T-helper 17 cell (primary cell): ENCODE results near the gene LIMK1. TPM values are rescaled to one million over a fixed set of nuclear protein-coding genes. Genes with fewer than 3 reads are reported as not detected.

Experiments used
- ATAC-seq: fragments of 150-1000 bp; cut with Tn5 transposase; 2 replicates; pipeline ENCODE4 v1.10.0; 2021; ENCODE audit warnings: mild to moderate bottlenecking, moderate library complexity
- DNase-seq, 3 donors: peaks; one replicate each; pipeline versions ENCODE4 v3.0.0 to v3.0.0-alpha.2; 2020 to 2021
- H3K9me3 ChIP-seq: one replicate; pipeline ENCODE4 v1.7.0; 2013; ENCODE audit warnings: low read length, mild to moderate bottlenecking; ENCODE audit not compliant: control insufficient read depth, poor library complexity, severe bottlenecking
- H3K27ac Mint-ChIP-seq: one replicate; pipeline ENCODE4 v1.8.0; 2022; ENCODE audit warnings: mild to moderate bottlenecking, moderate library complexity, mixed read lengths
- H3K27me3 Mint-ChIP-seq: one replicate; pipeline ENCODE4 v1.8.0; 2022; ENCODE audit warnings: mixed read lengths
- H3K36me3 Mint-ChIP-seq: one replicate; pipeline ENCODE4 v1.8.0; 2022; ENCODE audit warnings: low read depth, mixed read lengths
- H3K4me1 Mint-ChIP-seq: one replicate; pipeline ENCODE4 v1.8.0; 2022; ENCODE audit warnings: mild to moderate bottlenecking, mixed read lengths
- H3K4me3 Mint-ChIP-seq: one replicate; pipeline ENCODE4 v1.8.0; 2022; ENCODE audit warnings: mild to moderate bottlenecking, moderate library complexity, mixed read lengths
- total RNA-seq, 4 donors: library from RNA in 2 of 4; stranded (reverse) in 2 of 4; gene quantifications; one replicate each; pipeline ENCODE4 v1.2.3 and lab custom pipeline; 2022 to 2026

LIMK1 gene
- total RNA-seq, 2 donors from 2014 or later = 11.7 to 13.2 TPM

GRCh38 chr7:74048999-74049599, 34.5 kb upstream of the LIMK1 start:
- H3K27ac Mint-ChIP-seq = no peak overlapping the region
- H3K4me1 Mint-ChIP-seq = no peaks in the 10 kb centered on the region
- DNase-seq = no peak
- H3K9me3 ChIP-seq = no peaks in the 10 kb centered on the region
- H3K4me3 Mint-ChIP-seq = no peak overlapping the region
- no peaks in the 10 kb centered on the region for H3K36me3 Mint-ChIP-seq
- no peaks in the 10 kb centered on the region for H3K27me3 Mint-ChIP-seq
- no peak for ATAC-seq

GRCh38 chr7:74049997-74050798, 33.4 kb upstream of the LIMK1 start:
- no peak overlapping the region for H3K27ac Mint-ChIP-seq
- DNase-seq (no peak), ATAC-seq (no peak)
- H3K9me3 ChIP-seq = no peaks in the 10 kb centered on the region
- no peak overlapping the region for H3K4me3 Mint-ChIP-seq
- no peaks in the 10 kb centered on the region for H3K4me1 Mint-ChIP-seq
- no peaks in the 10 kb centered on the region for H3K36me3 Mint-ChIP-seq
- H3K27me3 Mint-ChIP-seq = no peaks in the 10 kb centered on the region

- DNase-seq (no peak), ATAC-seq (no peak)
- Mint-ChIP-seq H3K27me3 (no peaks in the 10 kb centered on the region), H3K4me1 (no peaks in the 10 kb centered on the region), H3K36me3 (no peaks in the 10 kb centered on the region), H3K27ac (no peak overlapping the region), H3K4me3 (no peak overlapping the region)
- H3K9me3 ChIP-seq = no peaks in the 10 kb centered on the region
These were observed 32.4 kb upstream of the LIMK1 start for GRCh38 chr7:74051193-74051592.

GRCh38 chr7:74051629-74052410, 31.8 kb upstream of the LIMK1 start:
- no peaks in the 10 kb centered on the region for H3K9me3 ChIP-seq
- Mint-ChIP-seq H3K4me1 (no peaks in the 10 kb centered on the region), H3K27me3 (no peaks in the 10 kb centered on the region), H3K4me3 (no peak overlapping the region), H3K36me3 (no peaks in the 10 kb centered on the region), H3K27ac (no peak overlapping the region)
- DNase-seq (no peak), ATAC-seq (no peak)

- ATAC-seq = no peak
- Mint-ChIP-seq H3K4me3 (no peak overlapping the region), H3K27me3 (peaks cover under 1% of the 10 kb centered on the region), H3K4me1 (no peaks in the 10 kb centered on the region), H3K27ac (no peak overlapping the region), H3K36me3 (no peaks in the 10 kb centered on the region)
- no peaks in the 10 kb centered on the region for H3K9me3 ChIP-seq
- no peak for DNase-seq
These were observed 31.0 kb upstream of the LIMK1 start for GRCh38 chr7:74052628-74053027.

GRCh38 chr7:74053589-74054186, 29.9 kb upstream of the LIMK1 start:
- Mint-ChIP-seq H3K27me3 (peaks cover 11% of the 10 kb centered on the region), H3K36me3 (peaks cover 2% of the 10 kb centered on the region), H3K27ac (no peak overlapping the region), H3K4me3 (no peak overlapping the region), H3K4me1 (peaks cover 3% of the 10 kb centered on the region)
- ATAC-seq = no peak
- H3K9me3 ChIP-seq = no peaks in the 10 kb centered on the region
- no peak for DNase-seq

GRCh38 chr7:74056096-74056915, 27.3 kb upstream of the LIMK1 start:
- peaks cover 12% of the 10 kb centered on the region for H3K27me3 Mint-ChIP-seq
- no peak overlapping the region for H3K4me3 Mint-ChIP-seq
- no peak for DNase-seq

GRCh38 chr7:74057216-74057925, 26.2 kb upstream of the LIMK1 start:
- H3K27me3 Mint-ChIP-seq = peaks cover 12% of the 10 kb centered on the region

More at GRCh38 chr7:74056096-74056915, 27.3 kb upstream of the LIMK1 start:
- H3K4me1 Mint-ChIP-seq = peaks cover 3% of the 10 kb centered on the region
- ATAC-seq = no peak
- H3K9me3 ChIP-seq = no peaks in the 10 kb centered on the region
- peaks cover 2% of the 10 kb centered on the region for H3K36me3 Mint-ChIP-seq
- no peak overlapping the region for H3K27ac Mint-ChIP-seq

GRCh38 chr7:74057987-74058386, 25.6 kb upstream of the LIMK1 start:
- peaks cover 2% of the 10 kb centered on the region for H3K36me3 Mint-ChIP-seq
- H3K4me1 Mint-ChIP-seq = peaks cover 9% of the 10 kb centered on the region
- DNase-seq (no peak), ATAC-seq (no peak)
- peaks cover 12% of the 10 kb centered on the region for H3K27me3 Mint-ChIP-seq
- H3K27ac Mint-ChIP-seq = peak overlapping the region; percentile 70
- no peak overlapping the region for H3K4me3 Mint-ChIP-seq
- no peaks in the 10 kb centered on the region for H3K9me3 ChIP-seq

More at GRCh38 chr7:74057216-74057925, 26.2 kb upstream of the LIMK1 start:
- DNase-seq = no peak
- Mint-ChIP-seq H3K4me1 (peaks cover 8% of the 10 kb centered on the region), H3K36me3 (peaks cover 2% of the 10 kb centered on the region), H3K4me3 (no peak overlapping the region), H3K27ac (peak overlapping the region; percentile 70)
- H3K9me3 ChIP-seq = no peaks in the 10 kb centered on the region
- ATAC-seq = no peak

- ATAC-seq = no peak
- Mint-ChIP-seq H3K4me1 (peaks cover 10% of the 10 kb centered on the region), H3K4me3 (no peak overlapping the region), H3K27me3 (peaks cover 12% of the 10 kb centered on the region), H3K36me3 (peaks cover 2% of the 10 kb centered on the region), H3K27ac (peak overlapping the region; percentile 70)
- H3K9me3 ChIP-seq = no peaks in the 10 kb centered on the region
- DNase-seq = no peak
These were observed 25.1 kb upstream of the LIMK1 start for GRCh38 chr7:74058486-74058885.

GRCh38 chr7:74059037-74059436, 24.6 kb upstream of the LIMK1 start:
- Mint-ChIP-seq H3K36me3 (peaks cover 2% of the 10 kb centered on the region), H3K4me1 (peaks cover 11% of the 10 kb centered on the region), H3K27me3 (peaks cover 12% of the 10 kb centered on the region), H3K4me3 (no peak overlapping the region), H3K27ac (no peak overlapping the region)
- DNase-seq = no peak
- no peaks in the 10 kb centered on the region for H3K9me3 ChIP-seq
- ATAC-seq = no peak
